EL (cell line): ENCODE results near the gene HACD3.
"Not testable (repeated sequence)": the region's sequence is repeated elsewhere in the genome, so short reads cannot be mapped to it uniquely, and the experiment has no call there.

Source experiments
- DNase-seq: peaks from one replicate; pipeline ENCODE4 v3.0.0-alpha.2; 2016

Gene HACD3

DNA sequence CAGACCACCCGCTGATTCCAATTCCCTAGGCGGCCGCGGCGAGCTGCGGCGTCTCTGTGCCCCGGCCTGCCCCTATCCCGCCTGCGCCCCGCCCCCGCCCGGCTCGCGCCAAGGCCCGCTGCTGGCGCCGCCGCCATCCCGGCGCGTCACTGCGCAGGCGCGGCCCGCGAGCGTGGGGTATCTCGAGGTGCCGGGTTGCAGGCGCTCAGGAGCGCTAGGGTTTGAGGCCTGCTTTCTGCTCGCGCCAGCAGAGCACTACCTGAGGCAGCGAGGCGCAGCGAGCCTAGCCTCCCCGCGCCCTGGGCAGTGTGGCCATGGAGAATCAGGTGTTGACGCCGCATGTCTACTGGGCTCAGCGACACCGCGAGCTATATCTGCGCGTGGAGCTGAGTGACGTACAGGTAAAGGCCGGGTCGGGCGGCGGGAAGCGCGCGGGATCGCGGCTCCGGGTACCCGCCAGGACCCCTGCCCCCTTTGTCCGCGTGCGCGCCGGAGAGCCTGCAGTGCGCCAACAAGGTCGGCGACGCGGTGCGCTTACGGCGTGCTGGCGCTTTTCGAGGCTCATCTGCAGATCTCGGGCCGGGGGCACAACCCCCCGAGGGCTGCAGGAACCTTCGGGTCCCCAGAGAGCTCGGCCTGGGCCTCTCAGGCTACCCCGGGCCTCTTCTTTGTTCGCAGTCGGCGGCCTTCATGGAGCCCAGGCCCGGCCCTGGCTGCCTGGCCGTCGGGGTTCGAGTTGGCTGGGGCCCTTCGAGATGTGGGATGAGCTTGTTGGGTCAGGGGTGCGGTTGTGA lies at the start of gene HACD3:
HACD3 (plus strand) TSS at position 146 of the 794 bp plus-strand sequence; CDS start at position 315, 169 bp downstream.
- DNase-seq = peak; percentile 86

GRCh38 chr15:65484876-65485275 lies 45.4 kb upstream of the HACD3 start:
- DNase-seq = no peak

DNA sequence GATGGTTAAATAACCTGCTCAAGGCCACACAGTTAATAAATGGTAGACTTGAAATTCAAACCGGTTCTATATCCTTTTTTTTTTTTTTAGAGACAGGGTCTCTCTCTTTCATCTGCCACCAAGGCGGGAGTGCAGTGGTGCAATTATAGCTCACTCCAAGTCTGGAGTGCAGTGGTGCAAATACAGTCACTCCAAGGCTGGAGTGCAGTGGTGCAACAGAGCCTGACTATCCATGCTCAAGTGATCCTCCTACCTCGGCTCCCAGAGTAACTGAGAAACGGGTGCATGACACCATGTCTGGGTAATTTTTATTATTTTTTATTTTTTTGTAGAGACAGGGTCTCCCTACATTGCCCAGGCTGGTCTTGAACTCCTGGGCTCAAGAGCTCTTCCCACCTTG lies 36.2 kb upstream of the HACD3 start:
- no peak for DNase-seq

DNA sequence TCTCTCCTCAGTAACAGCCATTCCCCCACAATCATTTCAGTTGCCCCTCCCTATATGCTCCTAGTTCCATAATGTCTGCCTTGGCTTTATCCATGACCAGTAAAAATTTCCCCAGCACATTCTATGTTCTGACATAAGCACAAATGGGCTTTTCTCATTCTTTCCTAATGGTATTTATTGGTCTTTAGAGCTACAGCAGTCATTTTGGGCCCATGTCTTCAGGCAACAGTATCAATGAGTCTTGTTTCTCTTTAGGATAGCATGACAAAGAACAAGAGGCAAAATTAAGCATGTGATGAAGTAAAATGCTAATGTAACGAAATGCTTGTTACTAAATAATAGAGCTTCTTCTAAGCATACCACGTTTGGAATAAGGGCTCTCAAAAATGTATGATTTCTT lies 20.9 kb upstream of the HACD3 start:
- DNase-seq = no peak

DNA sequence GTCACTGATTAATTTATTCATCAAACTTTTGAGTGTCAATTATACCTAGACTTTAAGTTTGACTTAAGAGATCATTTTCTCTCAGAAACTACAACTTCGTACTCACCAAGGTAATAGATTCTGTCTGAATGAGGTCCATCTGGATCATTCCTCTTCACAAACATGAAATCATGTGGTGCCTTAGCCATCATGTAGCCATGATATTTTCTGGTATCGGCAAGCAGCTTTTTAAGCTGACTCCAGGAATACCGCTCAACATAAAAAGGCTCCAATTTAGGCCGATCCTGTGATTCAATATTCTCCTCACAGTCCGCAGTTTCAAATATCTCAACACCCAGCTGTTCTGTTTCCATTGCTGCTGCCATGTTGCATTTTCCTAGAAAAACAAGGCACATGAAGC lies 18.1 kb upstream of the HACD3 start:
- DNase-seq = no peak

- no peak for DNase-seq
Measured at GRCh38 chr15:65512807-65513416, 17.4 kb upstream of the HACD3 start.

- peak; percentile 93 for DNase-seq
Measured at GRCh38 chr15:65516997-65517865, 13.0 kb upstream of the HACD3 start, which contains the start of gene DPP8. DPP8 (minus strand) TSS chr15:65517689; CDS start chr15:65512553, 5,136 bp downstream.

DNA sequence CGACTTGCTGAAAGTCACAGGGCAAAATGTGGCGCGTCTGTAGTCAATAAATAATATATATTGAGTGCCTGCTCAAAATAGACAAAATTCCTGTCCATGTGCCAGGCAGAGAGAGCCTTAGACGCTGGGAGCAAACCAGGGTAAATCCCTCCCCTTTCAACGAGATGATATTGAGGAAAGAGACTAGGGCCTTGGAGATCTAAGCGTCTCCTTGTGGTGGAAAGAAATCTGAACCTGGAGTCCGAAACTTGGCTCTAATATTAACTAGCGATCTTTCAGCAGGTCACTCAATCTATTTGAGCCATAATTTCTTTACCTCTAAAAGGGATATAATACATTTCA lies 12.4 kb upstream of the HACD3 start:
- DNase-seq = no peak

GRCh38 chr15:65518633-65519285 lies 11.5 kb upstream of the HACD3 start:
- no peak for DNase-seq

- DNase-seq = no peak
Measured at GRCh38 chr15:65521350-65521749, 8.9 kb upstream of the HACD3 start.

GRCh38 chr15:65524226-65524625 lies 6.0 kb upstream of the HACD3 start:
- DNase-seq = no peak

- peak; percentile 26 for DNase-seq
Measured at GRCh38 chr15:65525622-65526021, 4.6 kb upstream of the HACD3 start.

DNA sequence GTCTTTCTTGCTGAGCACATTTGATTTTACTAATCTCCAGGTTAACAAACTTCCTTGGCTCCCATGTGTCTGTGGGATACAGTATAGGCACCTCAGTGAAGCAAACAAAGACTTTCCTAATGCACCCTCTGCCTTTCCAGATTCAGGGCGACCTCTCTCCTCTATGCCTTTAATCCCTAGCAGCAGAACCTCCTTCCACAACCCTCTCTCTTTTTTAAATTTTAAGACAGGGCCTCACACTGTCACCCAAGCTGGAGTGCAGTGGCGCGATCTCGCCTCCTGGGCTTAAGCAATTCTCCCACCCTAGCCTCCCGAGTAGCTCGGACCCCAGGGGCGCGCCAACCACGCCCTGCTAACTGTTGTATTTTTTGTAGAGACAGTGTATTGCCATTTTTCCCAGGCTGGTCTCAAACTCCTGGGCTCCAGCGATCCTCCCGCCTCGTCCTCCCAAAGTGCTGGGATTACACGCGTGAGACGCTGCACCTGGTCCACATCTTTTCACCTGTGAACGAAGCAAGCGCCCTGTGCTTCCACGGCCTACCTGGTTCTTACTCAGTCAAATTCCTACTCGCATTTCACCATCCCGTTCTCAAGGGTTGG lies 1.7 kb upstream of the HACD3 start:
- DNase-seq = no peak

DNA sequence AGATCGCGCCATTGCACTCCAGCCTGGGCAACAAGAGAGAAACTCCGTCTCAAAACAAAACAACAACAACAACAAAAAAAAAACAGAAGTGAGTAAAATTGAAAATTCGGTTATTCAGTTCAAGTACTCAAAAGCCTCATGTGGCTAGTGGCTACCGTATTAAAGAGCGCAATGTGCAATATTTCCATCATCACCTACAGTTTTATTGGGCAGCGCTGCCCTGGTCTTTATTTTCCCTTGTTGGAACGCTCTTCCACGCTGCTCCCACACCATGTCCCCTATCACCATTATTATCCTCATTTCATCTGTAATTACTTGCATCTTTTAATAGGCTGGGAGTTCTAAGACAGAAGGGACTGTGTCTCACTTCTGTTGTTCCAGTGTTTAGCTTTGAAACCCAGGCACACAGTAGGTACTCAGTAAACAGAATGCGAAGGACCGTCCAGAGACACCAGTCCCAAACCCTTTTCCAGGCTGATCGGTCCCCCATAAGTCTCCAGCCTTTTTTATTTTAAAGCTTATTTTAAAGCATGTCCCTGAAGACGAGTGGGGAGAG lies 423 bp upstream of the HACD3 start:
- DNase-seq = no peak

GRCh38 chr15:65532738-65533051 lies 2.4 kb downstream of the HACD3 start:
- DNase-seq = peak; percentile 61

DNA sequence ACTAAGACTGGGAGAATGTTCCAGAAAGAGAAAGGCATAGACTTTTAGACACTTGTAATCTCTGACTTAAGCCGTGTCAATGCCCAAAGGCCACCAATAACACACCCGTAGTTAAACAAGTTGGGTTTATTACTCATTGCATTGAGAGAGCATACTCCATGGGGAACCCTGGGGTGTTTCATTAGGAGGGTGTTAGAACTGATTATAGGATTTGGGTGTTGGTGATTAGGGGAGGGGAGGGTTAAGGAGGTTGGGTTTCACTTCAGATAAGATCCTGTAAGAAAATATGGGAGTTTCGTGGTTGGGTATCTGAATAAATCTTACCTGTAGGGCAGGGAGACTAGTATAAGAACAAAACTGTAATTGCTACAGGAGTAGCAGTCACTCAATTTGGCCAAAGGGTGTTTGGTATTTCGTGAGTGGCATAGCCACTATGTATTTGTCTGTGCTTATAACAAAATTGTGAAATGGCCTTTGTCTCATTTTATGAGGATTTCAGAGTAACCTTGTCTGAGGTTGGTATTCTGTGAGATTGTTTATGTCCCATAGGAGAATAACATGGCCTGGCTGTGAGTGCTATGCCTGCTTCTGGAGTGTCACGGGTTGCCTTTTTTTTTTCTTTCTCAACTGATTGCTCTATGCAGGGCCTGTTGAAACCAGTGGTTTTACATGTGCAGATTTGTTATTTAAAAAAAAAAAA lies 2.9 kb downstream of the HACD3 start:
- no peak for DNase-seq

GRCh38 chr15:65535192-65535591 lies 4.9 kb downstream of the HACD3 start:
- no peak for DNase-seq

- DNase-seq = no peak
Measured at GRCh38 chr15:65540314-65540713, 10.1 kb downstream of the HACD3 start.

GRCh38 chr15:65541231-65541820 lies 11.1 kb downstream of the HACD3 start:
- no peak for DNase-seq

DNA sequence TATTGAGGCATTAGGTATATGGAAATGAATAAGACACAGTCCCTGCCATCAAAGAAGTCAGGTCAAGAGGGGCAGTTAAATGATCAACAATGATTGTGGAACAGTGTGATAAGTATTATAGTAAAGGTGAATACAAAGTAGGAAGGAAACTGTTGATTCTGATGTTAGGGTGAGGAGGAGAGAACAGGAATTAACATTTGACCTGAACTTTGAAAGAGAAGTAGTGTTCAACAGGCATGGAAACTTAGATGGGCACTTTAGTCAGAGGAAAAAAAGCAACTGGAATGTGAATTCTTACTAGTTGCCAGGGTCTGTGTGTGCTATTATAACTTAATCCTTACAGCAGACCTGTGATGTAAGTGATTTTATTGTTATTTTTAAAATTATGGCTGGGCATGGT lies 17.6 kb downstream of the HACD3 start:
- no peak for DNase-seq

GRCh38 chr15:65549288-65549687 lies 19.0 kb downstream of the HACD3 start:
- DNase-seq = not testable (repeated sequence)
